NCI-H1105 treated with DMSO at 0.1 percent for 48 hours (cell line): Measurements from ENCODE around the gene GCA.

ENCODE experiments used
- DNase-seq: peaks from one replicate; lab custom pipeline; 2025; lab: John Stamatoyannopoulos, UW

The GCA gene

GRCh38 chr2:162328424-162329157 lies 15.3 kb upstream of the GCA start:
- DNase-seq, result no peak

- no peak for DNase-seq
Observed at GRCh38 chr2:162330881-162331280, 13.1 kb upstream of the GCA start.

GRCh38 chr2:162333968-162334367 lies 10.0 kb upstream of the GCA start:
- DNase-seq, result no peak

- DNase-seq, result no peak
Observed at GRCh38 chr2:162337868-162338267, 6.1 kb upstream of the GCA start.

GRCh38 chr2:162340822-162341221 lies 3.1 kb upstream of the GCA start:
- no peak for DNase-seq

GRCh38 chr2:162342321-162342720 lies 1.6 kb upstream of the GCA start:
- DNase-seq, result no peak

- DNase-seq, result no peak
Observed at GRCh38 chr2:162342841-162343240, 1.1 kb upstream of the GCA start.

- DNase-seq, result no peak
Observed at GRCh38 chr2:162343492-162343823, 474 bp upstream of the GCA start.

GRCh38 chr2:162344617-162344950 lies 652 bp downstream of the GCA start:
- peak; percentile 38 for DNase-seq

GRCh38 chr2:162365392-162365791 lies 21.5 kb downstream of the GCA start:
- DNase-seq, result no peak

- DNase-seq, result no peak
Observed at GRCh38 chr2:162368494-162368893, 24.6 kb downstream of the GCA start.

GRCh38 chr2:162369551-162369950 lies 25.6 kb downstream of the GCA start:
- no peak for DNase-seq

GRCh38 chr2:162370931-162371330 lies 27.0 kb downstream of the GCA start:
- DNase-seq, result no peak

- DNase-seq, result no peak
Observed at GRCh38 chr2:162372818-162373217, 28.9 kb downstream of the GCA start.

- DNase-seq, result no peak
Observed at GRCh38 chr2:162379719-162380580, 36.0 kb downstream of the GCA start.

GRCh38 chr2:162381851-162382250 lies 37.9 kb downstream of the GCA start:
- no peak for DNase-seq

GRCh38 chr2:162382278-162382677 lies 38.3 kb downstream of the GCA start:
- DNase-seq, result no peak

- no peak for DNase-seq
Observed at GRCh38 chr2:162385536-162385935, 41.6 kb downstream of the GCA start.

- no peak for DNase-seq
Observed at GRCh38 chr2:162390801-162391200, 46.9 kb downstream of the GCA start.

- no peak for DNase-seq
Observed at GRCh38 chr2:162400336-162400735, 56.4 kb downstream of the GCA start.

- no peak for DNase-seq
Observed at GRCh38 chr2:162401871-162402270, 57.9 kb downstream of the GCA start.

- DNase-seq, result no peak
Observed at GRCh38 chr2:162403884-162404283, 60.0 kb downstream of the GCA start.
